Heart left ventricle (tissue), 13 donors: ENCODE measurements around the gene ELOB.

ENCODE experiments used
- CTCF ChIP-seq, 12 donors: fragments of 200-600 bp; sonication (generic) in 4 of 12; IDR thresholded peaks; one replicate each; pipeline versions ENCODE4 v1.5.0 to v1.8.0; 2018 to 2022; ENCODE audit warnings: antibody characterized with exemption in 12 of 12, mild to moderate bottlenecking in 5 of 12
- POLR2A ChIP-seq, 2 donors: fragments of 450-650 bp; IDR thresholded peaks; one replicate each; pipeline ENCODE4 v1.6.1; 2017; ENCODE audit warnings: antibody characterized with exemption in 2 of 2, mild to moderate bottlenecking in 2 of 2, moderate library complexity in 2 of 2
- donor health status: ischemic (EF 13 %, LVEDD 7.1; RV severe dilation, severe dysfunction).
- donor health status: DM: no; HTN: yes; CAD: no.
- donor health status: DM: no; HTN: no; CAD: no.
- donor health status: ischemic (EF 25% LVEDD 6.9; RV normal size, moderate dysfunction).
- donor health status: ischemic (EF 25% LVEDD 5.7; RV mildly dilated, moderate dysfunction).
- donor health status: ischemic (EF 35%, LVEDD 5.7; RV mildly dilated, moderate dysfunction).
- donor health status: nonischemic (EF 11% LVEDD 7.7; RV severe dilation, severe dysfunction).
- donor health status: DM: yes; HTN: yes; CAD: no.
- donor health status: PGD.
- donor health status: ischemic (EF 29% LVEDD 5.4; RV normal size, mild dysfunction).
- donor health status: nonischemic (EF 23%, LVEDD 6.1; RV moderate dilation, normal function).

- TF ChIP-seq CTCF (IDR thresholded peaks at IDR 0.05) (no peak), POLR2A (IDR thresholded peaks at IDR 0.05) (no peak)
These were observed 36.6 kb downstream of the ELOB start for GRCh38 chr16:2740476-2740875.
